Stimulated activated CD8-positive, alpha-beta memory T cell treated with anti-CD3 and anti-CD28 coated beads, Interleukin-15, amount 100 ng/mL, for 24 hours (primary cell): ENCODE results near the gene ERCC1.
A peak's percentile ranks its signal among the peaks of the same experiment; 100 is the strongest.
"Not testable (repeated sequence)": the region's sequence is repeated elsewhere in the genome, so short reads cannot be mapped to it uniquely, and the experiment has no call there.

Source experiments
- DNase-seq: peaks from one replicate; pipeline ENCODE4 v3.0.0-alpha.2; 2020; ENCODE audit warnings: low read depth

The ERCC1 gene

DNA sequence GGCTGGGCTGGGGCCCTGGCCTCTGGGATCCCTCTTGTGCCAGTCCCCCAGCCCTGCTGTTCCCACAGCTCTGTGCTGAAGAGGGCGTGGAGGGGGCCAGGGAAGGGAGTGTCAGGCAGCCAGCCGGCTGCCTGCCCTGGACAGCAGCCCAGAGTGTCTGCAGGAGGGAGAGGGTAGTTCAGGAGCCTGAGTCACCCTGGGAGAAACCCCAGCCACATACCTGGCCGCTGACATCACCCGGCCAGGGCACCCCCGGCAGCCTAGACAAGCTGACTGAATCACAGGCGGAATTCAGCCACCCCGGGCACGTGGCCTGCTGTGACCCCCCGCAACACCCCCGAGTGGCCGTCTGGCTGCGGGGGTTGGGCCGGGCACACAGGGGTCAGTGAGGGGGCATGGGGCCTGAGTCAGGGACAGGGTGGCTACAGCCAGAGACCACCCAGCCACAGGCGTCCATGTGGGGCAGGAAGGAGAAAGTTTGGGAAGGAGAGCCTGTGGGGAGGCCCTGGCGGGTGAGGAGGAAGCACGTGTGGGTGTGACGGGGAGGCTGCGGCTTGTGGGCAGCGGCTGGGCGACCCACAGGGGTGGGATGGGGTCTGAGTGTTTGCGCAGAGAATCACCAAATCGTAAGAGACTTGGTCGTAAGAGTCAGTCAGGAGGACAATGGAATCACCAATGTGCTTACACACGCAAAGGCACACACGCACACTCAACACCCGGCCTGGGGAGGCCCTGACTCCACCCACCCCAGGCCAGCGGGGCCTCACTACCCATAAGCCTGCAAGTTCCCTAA is 32.2 kb upstream of the ERCC1 start:
- no peak for DNase-seq

DNA sequence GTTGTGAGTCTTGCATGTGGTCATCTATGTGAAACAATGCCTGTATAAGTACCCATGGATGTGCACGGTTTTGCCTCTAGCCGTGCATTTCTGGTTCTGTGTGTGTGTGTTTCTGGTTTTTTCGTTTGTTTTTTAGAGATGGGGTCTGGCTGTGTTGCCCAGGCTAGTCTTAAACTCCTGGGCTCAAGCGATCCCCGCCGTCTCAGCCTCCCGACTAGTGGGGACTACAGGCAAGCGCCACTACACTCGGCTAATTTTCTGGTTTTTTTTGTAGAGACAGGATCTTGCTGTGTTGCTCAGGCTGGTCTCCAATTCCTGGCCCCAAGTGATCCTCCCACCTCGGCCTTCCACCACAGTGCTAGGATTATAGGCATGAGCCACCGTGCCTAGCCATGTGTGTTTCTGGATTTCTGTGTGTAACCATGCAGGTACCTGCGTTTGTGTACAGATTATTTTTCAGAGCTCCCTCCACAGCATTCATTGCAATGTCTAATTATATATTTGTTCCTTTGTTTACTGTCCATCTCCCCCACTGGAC is 28.2 kb upstream of the ERCC1 start:
- no peak for DNase-seq

DNA sequence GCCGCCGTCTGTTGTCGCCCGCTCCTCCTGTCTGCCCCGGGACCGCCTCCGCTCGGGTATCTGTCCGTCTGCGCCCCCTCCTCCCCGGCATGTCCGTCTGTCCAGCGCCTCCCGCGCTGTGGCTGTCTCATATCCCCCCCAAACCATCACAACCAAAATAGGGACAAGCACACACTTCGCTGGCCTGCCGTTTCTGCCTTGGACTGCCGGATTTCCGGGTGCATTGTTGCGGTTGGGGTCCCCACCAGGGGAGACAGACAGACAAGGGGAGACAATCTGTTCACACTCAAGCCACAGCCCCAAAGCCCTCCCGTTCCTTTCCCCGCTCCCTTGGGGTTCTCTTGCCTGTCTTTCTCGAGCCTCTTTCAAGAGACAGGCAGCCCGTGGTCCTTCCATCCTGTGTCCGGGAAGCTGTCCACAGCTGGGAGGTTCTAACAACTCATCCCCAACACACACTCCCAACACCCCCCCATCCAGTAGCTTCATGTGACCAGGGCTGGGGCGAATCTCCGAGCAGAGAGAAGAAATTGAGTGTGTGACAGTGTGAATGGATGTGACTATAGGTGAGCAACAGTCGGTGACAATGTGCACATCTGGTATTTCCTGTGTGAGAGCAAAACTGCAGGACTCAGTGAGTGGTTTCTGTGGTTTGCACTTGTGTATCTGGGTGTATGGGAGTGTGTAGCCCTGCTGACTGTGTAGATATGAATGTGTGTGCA is 27.6 kb upstream of the ERCC1 start:
- DNase-seq, result no peak

DNA sequence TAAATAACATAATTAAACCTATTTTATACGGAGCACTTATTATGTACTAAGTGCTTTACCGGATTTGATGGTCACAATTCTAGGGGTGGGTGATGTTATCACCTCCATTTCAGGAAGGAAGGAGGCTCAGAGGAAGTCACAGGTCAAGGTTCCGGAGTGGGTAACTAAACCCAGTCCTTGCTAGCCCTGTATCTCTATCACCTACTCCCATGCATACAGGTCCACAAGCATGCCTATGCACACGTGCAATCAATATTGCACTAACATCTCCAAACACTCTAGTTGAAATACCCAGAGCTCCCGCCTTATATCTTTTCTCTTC is 26.3 kb upstream of the ERCC1 start:
- DNase-seq, result no peak

DNA sequence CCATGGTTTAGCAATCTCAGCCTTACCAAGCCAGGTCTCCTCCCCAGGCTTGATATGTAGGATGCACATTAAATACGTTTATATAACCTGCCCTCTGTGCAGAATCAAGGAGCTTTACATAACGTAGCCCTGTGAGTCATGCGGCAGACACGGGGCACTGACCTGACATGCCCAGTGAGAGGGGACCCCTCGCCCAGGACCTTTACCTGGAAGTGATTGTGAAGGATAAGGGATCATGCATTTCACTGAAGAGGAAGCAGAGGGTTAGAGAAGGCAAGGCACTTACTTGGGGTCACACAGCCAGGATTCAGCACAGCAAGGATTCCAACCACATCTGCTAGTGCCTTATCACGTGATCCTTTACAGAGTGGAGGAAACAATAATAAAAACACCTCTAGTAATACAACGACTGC is 25.2 kb upstream of the ERCC1 start:
- no peak for DNase-seq

DNA sequence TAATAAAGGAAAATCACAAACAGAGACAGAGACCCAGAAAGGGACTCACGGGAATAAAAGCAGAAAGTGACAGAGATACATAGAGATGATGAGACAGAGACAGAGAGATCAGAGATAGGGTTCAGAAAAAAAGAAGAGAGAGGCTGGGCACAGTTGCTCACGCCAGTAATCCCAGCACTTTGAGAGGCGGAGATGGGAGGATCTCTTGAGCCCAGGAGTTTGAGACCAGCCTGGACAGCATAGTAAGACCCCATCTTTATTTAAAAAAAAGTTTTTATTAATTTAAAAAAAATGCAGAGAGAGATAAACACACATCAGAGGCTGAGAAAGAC is 24.7 kb upstream of the ERCC1 start:
- DNase-seq, result no peak

DNA sequence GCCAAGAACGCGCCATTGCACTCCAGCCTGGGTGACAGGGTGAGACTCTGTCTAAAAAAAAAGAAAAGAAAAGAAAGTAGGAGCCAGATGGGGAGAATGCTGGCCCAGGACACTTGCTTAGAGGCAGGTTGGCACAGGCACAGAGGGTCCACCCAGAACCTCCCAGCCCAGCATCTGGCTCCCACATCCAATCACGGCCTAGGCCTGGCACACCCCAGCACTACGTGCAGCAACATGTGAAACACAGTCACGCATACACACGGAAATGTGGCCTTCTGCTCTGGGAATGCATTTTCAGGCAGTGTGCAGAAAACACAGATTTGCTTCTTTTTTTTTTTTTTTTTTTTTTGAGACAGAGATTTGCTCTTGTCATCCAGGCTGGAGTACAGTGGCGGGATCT is 23.2 kb upstream of the ERCC1 start:
- no peak for DNase-seq

DNA sequence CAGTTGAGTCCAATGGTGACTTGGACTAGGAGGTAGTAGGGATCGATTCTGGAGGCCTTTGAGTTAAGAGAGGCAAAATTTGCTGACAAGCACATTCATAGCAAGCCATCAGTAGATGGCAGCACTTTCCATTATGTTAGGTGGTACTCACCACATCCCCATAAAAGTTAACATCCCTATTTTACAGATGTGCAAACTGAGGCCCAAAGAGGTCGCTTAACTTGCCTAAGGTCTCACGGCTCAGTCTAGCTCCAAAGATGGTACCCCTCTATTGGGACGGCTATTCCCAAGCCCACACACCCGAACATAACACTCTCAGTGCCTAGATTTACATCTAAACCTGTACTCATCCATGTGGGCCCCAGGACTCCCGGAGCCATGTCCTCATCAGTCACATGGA is 22.6 kb upstream of the ERCC1 start:
- DNase-seq, result no peak

DNA sequence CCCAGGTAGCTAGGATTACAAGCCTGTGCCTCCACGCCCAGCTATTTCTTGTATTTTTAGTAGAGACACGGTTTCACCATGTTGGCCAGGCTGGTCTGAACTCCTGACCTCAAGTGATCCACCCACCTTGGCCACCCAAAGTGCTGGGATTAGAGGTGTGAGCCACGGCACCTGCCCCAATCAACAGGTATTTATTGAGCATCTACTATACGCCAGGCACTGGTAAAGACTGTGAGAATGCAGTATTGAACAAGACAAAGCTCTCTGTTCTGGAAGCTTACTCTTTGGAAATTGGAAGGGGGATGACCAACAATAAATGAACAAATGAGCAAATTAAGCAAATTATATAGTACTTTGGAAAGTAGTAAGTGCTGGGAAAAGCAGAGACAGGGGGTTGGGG is 21.4 kb upstream of the ERCC1 start:
- no peak for DNase-seq

DNA sequence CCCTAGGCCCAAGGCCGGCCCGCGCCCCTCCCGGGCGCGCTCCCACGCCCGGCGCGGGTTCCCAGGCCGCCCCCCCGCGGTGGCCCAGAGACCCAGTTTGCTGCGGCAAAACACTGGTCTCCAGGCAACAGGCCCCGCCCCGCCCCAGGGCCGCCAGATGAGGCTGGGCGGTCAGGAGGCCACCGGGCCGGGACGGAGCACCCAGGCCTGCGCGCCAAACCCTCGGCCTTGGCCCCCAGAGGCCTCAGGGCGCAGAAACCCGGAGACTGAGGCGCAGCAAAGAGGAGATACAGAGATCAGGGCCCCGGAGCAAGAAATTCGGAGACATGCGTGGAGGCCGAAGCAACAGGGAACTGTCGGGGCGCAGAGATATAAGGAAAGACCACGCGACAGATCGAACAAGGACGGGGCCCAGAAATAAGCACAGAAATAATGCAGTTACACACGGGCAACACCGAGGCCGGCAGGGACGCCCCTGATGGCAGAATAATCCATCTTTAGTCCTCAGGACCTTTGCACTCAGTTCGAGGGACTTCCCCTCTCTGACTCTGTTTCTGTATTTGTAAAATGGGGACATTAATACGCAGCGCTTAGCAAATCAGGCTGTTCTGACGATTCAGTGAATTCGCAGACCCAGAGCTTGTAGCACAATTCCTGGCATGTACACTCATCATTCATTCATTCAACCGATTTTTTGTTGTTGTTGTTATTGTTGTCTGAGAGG is 20.8 kb upstream of the ERCC1 start:
- peak; percentile 54 for DNase-seq

DNA sequence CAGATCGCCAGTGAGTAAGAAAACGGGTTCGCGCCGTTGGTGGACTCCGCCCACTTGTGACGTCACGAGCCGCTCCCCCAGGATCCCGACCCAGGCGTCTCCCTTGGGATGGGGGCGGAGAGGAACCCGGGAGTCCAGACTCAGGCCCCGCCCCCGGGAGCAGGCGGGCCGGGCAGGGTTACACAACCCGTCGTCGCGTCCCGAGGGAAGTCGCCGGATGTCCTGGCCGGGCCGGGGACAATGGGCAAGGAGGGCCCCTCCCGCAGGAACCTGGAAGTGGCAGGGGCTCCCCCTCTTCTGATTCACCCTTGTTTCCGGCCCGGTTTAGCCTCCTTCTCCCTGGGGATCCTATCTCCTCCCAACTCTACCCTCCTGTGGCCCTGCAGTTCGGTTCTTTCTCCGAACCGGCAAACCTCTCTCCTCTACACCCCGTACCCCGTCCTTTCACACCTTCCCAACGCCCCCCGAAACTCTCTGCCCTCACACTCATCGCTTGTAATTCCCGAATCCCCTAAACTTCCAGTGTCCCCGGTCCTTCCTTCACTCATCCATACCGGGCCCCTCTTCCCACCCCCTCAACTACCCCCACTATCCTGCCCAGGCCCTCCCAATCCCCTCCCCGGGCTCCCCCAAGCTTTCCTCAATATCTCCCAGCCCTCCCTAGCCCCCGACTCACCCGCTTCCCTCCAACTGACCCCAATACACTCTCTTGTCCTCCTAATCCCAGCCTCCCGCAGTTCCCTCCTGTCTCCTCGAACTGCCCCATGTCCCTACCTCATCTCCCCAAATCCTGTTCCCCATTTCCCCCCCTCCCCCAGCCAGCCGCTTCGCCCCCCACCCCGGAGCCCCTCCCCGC is 20.0 kb upstream of the ERCC1 start:
- DNase-seq, result peak; percentile 34

DNA sequence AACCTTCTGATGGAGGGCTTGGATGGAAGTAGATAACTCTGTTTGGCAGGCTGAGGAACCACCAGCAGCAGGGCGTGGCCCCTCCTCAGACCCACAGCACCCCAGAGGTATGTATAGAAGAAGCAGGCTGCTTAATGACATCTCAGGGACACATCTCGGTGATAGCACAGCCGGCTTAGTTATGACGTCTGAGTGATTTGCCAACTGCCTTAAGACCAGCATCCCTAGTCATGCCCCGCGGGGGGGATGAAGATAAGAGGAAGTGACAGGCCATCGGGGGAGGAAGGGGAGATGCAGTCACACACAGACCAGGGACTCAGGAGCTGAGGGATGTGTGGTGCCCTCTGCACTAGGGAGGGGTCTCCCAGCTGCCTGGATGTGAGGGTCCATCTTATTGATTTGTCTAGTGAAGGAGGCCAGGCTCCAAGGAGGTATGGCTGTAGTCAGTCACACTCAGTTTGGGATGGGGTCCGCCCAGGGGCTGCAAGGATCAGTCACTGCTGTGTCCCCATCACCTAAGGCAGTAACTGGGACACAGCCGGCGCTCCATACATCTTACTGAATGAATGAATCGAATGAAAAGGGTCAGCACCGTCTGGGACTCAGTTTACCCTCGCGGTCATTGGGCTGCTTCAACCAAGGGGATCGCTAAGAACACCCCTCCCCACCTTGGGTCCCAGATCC is 19.2 kb upstream of the ERCC1 start:
- no peak for DNase-seq

DNA sequence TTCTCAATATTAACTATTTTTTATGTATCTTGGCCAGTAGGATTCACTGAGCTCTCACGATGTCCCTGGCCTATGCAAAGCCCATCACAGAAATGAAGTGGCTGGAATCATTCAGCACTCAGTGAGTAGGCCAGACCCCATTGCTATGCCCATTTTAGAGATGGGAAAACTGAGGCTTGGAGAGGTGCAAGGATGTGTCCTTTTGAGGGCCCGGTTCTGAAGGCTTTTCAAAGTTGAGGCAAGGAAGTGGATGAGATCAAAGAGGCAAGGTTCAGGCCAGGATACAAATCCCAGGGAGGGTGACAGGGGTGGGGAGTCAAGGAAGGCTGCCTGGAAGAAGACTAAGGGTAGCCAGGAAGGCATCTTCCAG is 18.7 kb upstream of the ERCC1 start:
- DNase-seq, result no peak

DNA sequence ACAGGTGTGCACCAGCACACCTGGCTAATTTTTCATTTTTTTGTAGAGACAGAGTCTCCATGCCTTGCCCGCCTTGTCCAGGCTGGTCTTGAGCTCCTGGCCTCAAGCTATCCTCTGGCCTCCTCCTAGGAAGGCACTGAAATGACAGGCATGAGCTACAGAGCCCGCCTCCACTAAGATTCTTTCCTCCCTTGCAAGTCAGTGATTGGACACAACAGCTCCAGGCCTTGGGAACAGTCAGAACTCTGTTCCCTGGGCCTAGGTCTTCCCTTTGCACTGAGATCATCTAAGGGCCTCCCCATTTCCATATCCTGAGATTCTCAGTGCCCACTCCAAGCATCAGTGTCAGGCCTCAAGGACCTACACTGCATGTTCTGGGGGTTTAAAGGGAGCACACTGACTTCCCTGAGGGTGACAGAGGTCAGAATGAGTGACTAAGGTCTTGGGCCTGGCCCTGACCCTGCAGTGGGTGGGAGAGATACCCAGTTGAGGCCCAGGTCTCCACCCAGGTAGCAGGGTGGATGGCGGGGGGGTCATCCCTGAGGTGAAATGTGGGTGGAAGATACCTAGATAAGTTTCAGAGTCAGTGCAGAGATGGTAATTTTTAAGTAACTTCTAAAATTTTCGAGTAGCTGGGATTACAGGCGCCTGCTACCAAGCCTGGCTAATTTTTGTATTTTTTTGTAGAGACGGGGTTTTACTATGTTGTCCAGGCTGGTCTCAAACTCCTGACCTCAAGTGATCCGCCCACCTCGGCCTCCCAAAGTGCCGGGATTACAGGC is 17.3 kb upstream of the ERCC1 start:
- no peak for DNase-seq

DNA sequence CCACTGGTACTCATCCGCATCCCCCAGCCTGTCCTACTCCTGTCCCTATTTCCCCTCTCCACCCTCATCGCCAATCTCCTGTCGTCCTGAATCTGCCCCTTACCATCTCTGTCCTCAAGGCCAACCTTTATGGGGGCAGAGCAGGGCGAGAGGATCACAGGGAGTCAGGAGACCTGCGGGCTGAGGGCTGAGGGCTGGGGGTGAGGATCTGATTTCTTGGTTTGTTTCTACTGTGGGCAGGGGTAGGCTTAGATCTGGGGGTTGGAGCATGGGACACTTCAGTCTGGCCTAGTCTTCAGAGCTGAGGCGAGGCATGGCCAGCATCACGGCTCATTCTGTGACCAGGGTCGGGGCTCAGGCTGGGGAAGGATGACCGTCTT is 16.5 kb upstream of the ERCC1 start:
- no peak for DNase-seq

DNA sequence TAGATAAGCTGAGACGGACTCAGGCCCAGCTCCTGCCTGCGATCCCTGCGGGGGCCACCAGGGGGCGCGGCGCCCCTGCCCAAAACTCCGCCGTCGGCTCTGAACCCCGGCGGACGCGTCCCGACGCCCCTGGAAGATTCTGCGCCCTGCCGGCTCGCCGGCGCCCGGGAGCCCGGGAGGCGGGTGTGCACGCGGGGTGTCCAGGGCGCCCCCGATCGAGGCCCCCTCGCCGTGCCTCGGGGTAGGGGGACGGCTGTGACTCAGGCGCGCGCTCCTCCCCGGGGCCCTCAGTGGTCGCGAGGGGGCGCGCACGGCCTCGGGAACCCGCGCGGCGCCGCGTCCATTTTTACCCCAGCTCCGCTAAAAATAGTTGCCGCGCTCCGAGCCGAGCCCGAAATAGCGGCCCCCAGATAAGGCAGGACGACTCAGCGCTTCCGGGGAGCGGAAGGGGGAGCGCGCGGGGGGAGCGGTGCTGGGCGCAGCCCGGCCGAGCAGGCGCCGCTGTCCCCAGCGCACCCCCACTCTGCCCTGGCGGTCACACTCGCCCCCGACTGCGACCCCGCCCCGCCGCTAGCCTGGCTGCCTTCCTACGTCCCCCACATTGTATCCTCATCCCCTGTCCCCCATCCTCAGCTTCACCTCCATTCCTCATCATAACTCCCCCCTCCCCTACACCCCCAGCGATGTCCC is 16.0 kb upstream of the ERCC1 start:
- peak; percentile 68 for DNase-seq

DNA sequence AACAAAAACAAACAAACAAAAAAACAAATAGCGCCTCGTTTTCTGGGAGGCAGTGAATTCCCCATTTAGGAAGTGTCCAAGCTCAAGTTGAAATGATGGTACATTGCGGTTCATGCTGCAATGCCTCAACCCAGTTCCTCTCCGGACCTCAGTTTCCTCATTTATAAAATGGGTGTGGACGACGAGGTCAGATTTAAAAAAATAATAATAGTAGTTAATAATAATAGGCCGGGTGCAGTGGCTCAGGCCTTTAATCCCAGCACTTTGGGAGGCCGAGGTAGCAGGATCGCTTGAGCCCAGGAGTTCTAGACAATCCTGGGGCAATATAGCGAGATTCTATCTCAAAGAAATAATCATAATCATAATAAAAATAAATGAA is 15.5 kb upstream of the ERCC1 start:
- no peak for DNase-seq

DNA sequence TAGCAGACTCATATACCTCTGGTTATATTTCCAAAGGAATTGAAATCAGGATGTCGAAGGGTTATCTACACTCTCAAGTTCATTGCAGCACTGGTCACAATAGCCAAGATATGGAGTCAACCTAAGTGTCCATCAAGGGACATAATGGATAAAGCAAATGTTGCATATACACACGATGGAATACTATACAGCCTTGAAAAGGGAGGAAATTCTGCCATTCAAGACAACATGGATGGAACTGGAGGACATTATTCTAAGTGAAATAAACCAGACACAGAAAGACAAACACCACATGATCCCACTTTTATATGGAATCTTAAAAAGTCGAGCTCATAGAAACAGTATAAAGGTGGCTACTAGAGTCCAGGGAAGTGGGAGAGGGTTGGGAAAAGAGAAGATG is 13.6 kb upstream of the ERCC1 start:
- DNase-seq, result no peak

DNA sequence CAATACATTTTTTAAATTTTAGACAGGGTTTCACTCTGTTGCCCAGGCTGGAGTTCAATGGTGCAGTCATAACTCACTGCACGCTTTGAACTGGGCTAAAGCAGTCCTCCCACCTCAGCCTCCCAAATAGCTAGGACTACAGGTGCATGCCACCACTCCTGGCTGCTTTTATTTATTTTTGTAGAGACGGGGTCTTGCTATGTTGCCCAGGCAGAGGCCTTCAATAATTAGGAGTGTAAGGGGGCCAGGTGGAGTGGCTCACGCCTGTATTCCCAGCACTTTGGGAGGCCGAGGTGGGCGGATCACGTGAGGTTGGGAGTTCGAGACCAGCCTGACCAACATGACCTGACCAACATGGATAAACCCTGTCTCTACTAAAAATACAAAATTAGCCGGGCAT is 8.8 kb upstream of the ERCC1 start:
- not testable (repeated sequence) for DNase-seq

DNA sequence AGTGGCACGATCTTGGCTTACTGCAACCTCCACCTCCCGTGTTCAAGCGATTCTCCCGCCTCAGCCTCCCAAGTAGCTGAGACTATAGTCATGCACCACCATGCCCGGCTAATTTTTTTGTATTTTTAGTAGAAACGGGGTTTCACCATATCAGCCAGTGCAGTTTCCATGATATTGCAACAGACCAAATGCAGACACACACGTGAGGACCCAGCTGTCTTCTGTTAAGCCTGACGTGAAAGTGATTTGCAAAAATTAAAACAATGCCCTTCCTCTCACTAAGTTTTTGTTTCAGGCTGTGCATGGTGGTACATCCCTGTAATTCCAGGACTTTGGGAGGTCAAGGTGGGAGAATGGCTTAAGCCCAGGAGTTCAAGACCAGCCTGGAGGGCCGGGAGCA is 7.3 kb upstream of the ERCC1 start:
- DNase-seq, result not testable (repeated sequence)
